Liver (tissue), 9 donors: ENCODE results near the gene GM2A. TPM values are rescaled to one million over a fixed set of nuclear protein-coding genes. Genes with fewer than 3 reads are reported as not detected.

Experiments used
- DNase-seq: peaks from one replicate; pipeline ENCODE4 v3.0.0-alpha.2; 2017; ENCODE audit warnings: low spot score
- H3K27ac ChIP-seq, 2 donors: one replicate each; pipeline ENCODE4 v1.7.0; 2013; ENCODE audit warnings: inconsistent platforms in 2 of 2, low read length in 2 of 2, control low read depth in 1 of 2, low read depth in 1 of 2, mild to moderate bottlenecking in 1 of 2
- H3K27me3 ChIP-seq, 4 donors: one replicate each; pipeline versions ENCODE4 v1.6.1 to v1.7.0; 2013; ENCODE audit warnings: low read length in 3 of 4, inconsistent platforms in 1 of 4, mild to moderate bottlenecking in 1 of 4, moderate library complexity in 1 of 4; ENCODE audit not compliant: control insufficient read depth in 4 of 4, insufficient read depth in 4 of 4
- H3K36me3 ChIP-seq, 4 donors: one replicate each; pipeline versions ENCODE4 v1.6.1 to v1.7.0; 2013; ENCODE audit warnings: low read length in 3 of 4, mild to moderate bottlenecking in 3 of 4, low read depth in 1 of 4, moderate library complexity in 1 of 4; ENCODE audit not compliant: control insufficient read depth in 4 of 4, insufficient read depth in 3 of 4
- H3K4me1 ChIP-seq, 4 donors: one replicate each; pipeline versions ENCODE4 v1.6.1 to v1.7.0; 2013; ENCODE audit warnings: low read length in 3 of 4, mild to moderate bottlenecking in 3 of 4, moderate library complexity in 1 of 4; ENCODE audit not compliant: control insufficient read depth in 4 of 4, insufficient read depth in 4 of 4
- H3K4me3 ChIP-seq, 3 donors: one replicate each; pipeline versions ENCODE4 v1.6.1 to v1.7.0; 2013; ENCODE audit warnings: low read length in 3 of 3, control low read depth in 1 of 3, low read depth in 1 of 3, mild to moderate bottlenecking in 1 of 3
- H3K9ac ChIP-seq, 2 donors: one replicate each; pipeline ENCODE4 v1.7.0; 2013; ENCODE audit warnings: low read length in 2 of 2, mild to moderate bottlenecking in 2 of 2, moderate library complexity in 2 of 2, control low read depth in 1 of 2, low read depth in 1 of 2
- H3K9me3 ChIP-seq, 4 donors: one replicate each; pipeline versions ENCODE4 v1.6.1 to v1.7.0; 2013; ENCODE audit warnings: low read length in 3 of 4; ENCODE audit not compliant: control insufficient read depth in 4 of 4
- EGR1 ChIP-seq, 2 donors: IDR thresholded peaks; 2 replicates each; pipeline ENCODE4 v1.6.1; 2016 to 2018; ENCODE audit warnings: antibody characterized with exemption in 2 of 2, low read depth in 2 of 2
- FOXA1 ChIP-seq: IDR thresholded peaks from 2 replicates; pipeline ENCODE4 v1.6.1; 2016; ENCODE audit warnings: antibody characterized with exemption
- FOXA2 ChIP-seq: IDR thresholded peaks from 2 replicates; pipeline ENCODE4 v1.6.1; 2016; ENCODE audit warnings: antibody characterized with exemption
- GABPA ChIP-seq, 2 donors: IDR thresholded peaks in 1 of 2; conservative IDR thresholded peaks in 1 of 2; 2 replicates each; pipeline ENCODE4 v1.6.1; 2016; ENCODE audit warnings: antibody characterized with exemption in 2 of 2, mild to moderate bottlenecking in 1 of 2, moderate library complexity in 1 of 2
- HNF4A ChIP-seq, 2 donors: conservative IDR thresholded peaks; 2 replicates each; pipeline ENCODE4 v1.6.1; 2016; ENCODE audit warnings: antibody characterized with exemption in 2 of 2, mild to moderate bottlenecking in 2 of 2
- HNF4G ChIP-seq: IDR thresholded peaks from 2 replicates; pipeline ENCODE4 v1.6.1; 2016; ENCODE audit warnings: antibody characterized with exemption
- JUND ChIP-seq, 2 donors: IDR thresholded peaks; 2 replicates each; pipeline ENCODE4 v1.6.1; 2016; ENCODE audit warnings: antibody characterized with exemption in 2 of 2
- MAX ChIP-seq: IDR thresholded peaks from 2 replicates; pipeline ENCODE4 v1.6.1; 2016; ENCODE audit warnings: antibody characterized with exemption
- NR2F2 ChIP-seq: IDR thresholded peaks from 2 replicates; pipeline ENCODE4 v1.6.1; 2016; ENCODE audit warnings: antibody characterized with exemption
- RAD21 ChIP-seq, 2 donors: IDR thresholded peaks; 2 replicates each; pipeline ENCODE4 v1.6.1; 2016; ENCODE audit warnings: antibody characterized with exemption in 2 of 2, mild to moderate bottlenecking in 2 of 2
- RXRA ChIP-seq, 2 donors: IDR thresholded peaks; 2 replicates each; pipeline ENCODE4 v1.6.1; 2017 to 2018; ENCODE audit warnings: antibody characterized with exemption in 2 of 2, mild to moderate bottlenecking in 1 of 2
- SP1 ChIP-seq: IDR thresholded peaks from 2 replicates; pipeline ENCODE4 v1.6.1; 2018; ENCODE audit warnings: antibody characterized with exemption, mild to moderate bottlenecking
- TAF1 ChIP-seq: conservative IDR thresholded peaks from 2 replicates; pipeline ENCODE4 v1.6.1; 2016; ENCODE audit warnings: antibody characterized with exemption, mild to moderate bottlenecking
- YY1 ChIP-seq: IDR thresholded peaks from 2 replicates; pipeline ENCODE4 v1.6.1; 2016; ENCODE audit warnings: antibody characterized with exemption, mild to moderate bottlenecking
- WGBS: extraction: QIAGEN DNeasy Blood & Tissue Kit; methylation state at CpG from one replicate; pipeline ENCODE4 v1.1.7; 2013; 5-methylcytosine and 5-hydroxymethylcytosine counted together
- polyA plus RNA-seq, 2 donors: library from polyadenylated mRNA; stranded (reverse) in 1 of 2; unstranded in 1 of 2; fragments of 200-250 nt in 1 of 2; fragments of >200 nt in 1 of 2; fragmentation: Nextera tagmentation in 1 of 2; extraction: Ambion mirVana in 1 of 2; gene quantifications; one replicate each; pipeline versions ENCODE4 v1.2.1 to v1.2.3, GENCODE V29; 2013 to 2015
- total RNA-seq, 2 donors: library from RNA; depleted of rRNA; stranded (reverse); fragments of >200 nt; gene quantifications; one replicate each; pipeline ENCODE4 v1.2.3, GENCODE V29; 2014
- TF ChIP-seq, protein P1 (sequence below): IDR thresholded peaks from 2 replicates; pipeline ENCODE4 v1.6.1; 2016; ENCODE audit warnings: antibody characterized with exemption
- TF ChIP-seq, protein P2 (sequence below): IDR thresholded peaks from 2 replicates; pipeline ENCODE4 v1.6.1; 2016; ENCODE audit warnings: antibody characterized with exemption, mild to moderate bottlenecking
- TF ChIP-seq, protein P3 (sequence below): fragments of 150-350 bp; IDR thresholded peaks from 2 replicates; pipeline ENCODE4 v1.5.1; 2017; ENCODE audit warnings: improper control_type of control experiment, low read depth, low read length; ENCODE audit not compliant: missing input control
- TF ChIP-seq, protein P4 (sequence below): IDR thresholded peaks from 2 replicates; pipeline ENCODE4 v1.6.1; 2016; ENCODE audit warnings: antibody characterized with exemption
- donor health status: healthy.
- donor health status: healthy.
- donor health status: healthy.
- donor health status: healthy.
- donor health status: healthy.

Gene GM2A
- total and polyA plus RNA-seq, 4 donors: 4.1 to 14.5 (median 10.6) TPM

GRCh38 chr5:151278845-151279244 lies 25.9 kb downstream of the GM2A start:
- no peaks in the 10 kb centered on the region for H3K27me3 ChIP-seq
- H3K9me3 ChIP-seq: no peaks in the 10 kb centered on the region
- no peak for TF ChIP-seq RAD21 (IDR thresholded peaks at IDR 0.05)
- no peak for TF ChIP-seq FOXA2
- TF ChIP-seq GABPA (IDR thresholded peaks at IDR 0.05 in 1 of 2, conservative IDR thresholded peaks at IDR 0.05 in 1 of 2): no peak
- TF ChIP-seq, protein P1, sequence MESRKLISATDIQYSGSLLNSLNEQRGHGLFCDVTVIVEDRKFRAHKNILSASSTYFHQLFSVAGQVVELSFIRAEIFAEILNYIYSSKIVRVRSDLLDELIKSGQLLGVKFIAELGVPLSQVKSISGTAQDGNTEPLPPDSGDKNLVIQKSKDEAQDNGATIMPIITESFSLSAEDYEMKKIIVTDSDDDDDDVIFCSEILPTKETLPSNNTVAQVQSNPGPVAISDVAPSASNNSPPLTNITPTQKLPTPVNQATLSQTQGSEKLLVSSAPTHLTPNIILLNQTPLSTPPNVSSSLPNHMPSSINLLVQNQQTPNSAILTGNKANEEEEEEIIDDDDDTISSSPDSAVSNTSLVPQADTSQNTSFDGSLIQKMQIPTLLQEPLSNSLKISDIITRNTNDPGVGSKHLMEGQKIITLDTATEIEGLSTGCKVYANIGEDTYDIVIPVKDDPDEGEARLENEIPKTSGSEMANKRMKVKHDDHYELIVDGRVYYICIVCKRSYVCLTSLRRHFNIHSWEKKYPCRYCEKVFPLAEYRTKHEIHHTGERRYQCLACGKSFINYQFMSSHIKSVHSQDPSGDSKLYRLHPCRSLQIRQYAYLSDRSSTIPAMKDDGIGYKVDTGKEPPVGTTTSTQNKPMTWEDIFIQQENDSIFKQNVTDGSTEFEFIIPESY: no peak
- TF ChIP-seq NR2F2: no peak
- TF ChIP-seq MAX: no peak
- TF ChIP-seq, protein P2, sequence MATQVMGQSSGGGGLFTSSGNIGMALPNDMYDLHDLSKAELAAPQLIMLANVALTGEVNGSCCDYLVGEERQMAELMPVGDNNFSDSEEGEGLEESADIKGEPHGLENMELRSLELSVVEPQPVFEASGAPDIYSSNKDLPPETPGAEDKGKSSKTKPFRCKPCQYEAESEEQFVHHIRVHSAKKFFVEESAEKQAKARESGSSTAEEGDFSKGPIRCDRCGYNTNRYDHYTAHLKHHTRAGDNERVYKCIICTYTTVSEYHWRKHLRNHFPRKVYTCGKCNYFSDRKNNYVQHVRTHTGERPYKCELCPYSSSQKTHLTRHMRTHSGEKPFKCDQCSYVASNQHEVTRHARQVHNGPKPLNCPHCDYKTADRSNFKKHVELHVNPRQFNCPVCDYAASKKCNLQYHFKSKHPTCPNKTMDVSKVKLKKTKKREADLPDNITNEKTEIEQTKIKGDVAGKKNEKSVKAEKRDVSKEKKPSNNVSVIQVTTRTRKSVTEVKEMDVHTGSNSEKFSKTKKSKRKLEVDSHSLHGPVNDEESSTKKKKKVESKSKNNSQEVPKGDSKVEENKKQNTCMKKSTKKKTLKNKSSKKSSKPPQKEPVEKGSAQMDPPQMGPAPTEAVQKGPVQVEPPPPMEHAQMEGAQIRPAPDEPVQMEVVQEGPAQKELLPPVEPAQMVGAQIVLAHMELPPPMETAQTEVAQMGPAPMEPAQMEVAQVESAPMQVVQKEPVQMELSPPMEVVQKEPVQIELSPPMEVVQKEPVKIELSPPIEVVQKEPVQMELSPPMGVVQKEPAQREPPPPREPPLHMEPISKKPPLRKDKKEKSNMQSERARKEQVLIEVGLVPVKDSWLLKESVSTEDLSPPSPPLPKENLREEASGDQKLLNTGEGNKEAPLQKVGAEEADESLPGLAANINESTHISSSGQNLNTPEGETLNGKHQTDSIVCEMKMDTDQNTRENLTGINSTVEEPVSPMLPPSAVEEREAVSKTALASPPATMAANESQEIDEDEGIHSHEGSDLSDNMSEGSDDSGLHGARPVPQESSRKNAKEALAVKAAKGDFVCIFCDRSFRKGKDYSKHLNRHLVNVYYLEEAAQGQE: no peak
- no peak for TF ChIP-seq JUND (IDR thresholded peaks at IDR 0.05)
- no peak for TF ChIP-seq SP1
- no peak for TF ChIP-seq HNF4A (conservative IDR thresholded peaks at IDR 0.05)
- TF ChIP-seq HNF4G: no peak
- no peak for TF ChIP-seq TAF1
- TF ChIP-seq, protein P3, sequence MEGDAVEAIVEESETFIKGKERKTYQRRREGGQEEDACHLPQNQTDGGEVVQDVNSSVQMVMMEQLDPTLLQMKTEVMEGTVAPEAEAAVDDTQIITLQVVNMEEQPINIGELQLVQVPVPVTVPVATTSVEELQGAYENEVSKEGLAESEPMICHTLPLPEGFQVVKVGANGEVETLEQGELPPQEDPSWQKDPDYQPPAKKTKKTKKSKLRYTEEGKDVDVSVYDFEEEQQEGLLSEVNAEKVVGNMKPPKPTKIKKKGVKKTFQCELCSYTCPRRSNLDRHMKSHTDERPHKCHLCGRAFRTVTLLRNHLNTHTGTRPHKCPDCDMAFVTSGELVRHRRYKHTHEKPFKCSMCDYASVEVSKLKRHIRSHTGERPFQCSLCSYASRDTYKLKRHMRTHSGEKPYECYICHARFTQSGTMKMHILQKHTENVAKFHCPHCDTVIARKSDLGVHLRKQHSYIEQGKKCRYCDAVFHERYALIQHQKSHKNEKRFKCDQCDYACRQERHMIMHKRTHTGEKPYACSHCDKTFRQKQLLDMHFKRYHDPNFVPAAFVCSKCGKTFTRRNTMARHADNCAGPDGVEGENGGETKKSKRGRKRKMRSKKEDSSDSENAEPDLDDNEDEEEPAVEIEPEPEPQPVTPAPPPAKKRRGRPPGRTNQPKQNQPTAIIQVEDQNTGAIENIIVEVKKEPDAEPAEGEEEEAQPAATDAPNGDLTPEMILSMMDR: no peak
- no peak for TF ChIP-seq RXRA (IDR thresholded peaks at IDR 0.05)
- TF ChIP-seq FOXA1: no peak
- TF ChIP-seq, protein P4, sequence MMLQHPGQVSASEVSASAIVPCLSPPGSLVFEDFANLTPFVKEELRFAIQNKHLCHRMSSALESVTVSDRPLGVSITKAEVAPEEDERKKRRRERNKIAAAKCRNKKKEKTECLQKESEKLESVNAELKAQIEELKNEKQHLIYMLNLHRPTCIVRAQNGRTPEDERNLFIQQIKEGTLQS: no peak
- TF ChIP-seq YY1: no peak
- no peak for TF ChIP-seq EGR1 (IDR thresholded peaks at IDR 0.05; ENCODE audit: low read depth in 2 of 2)
- no peaks in the 10 kb centered on the region for H3K4me1 ChIP-seq
- no peak overlapping the region for H3K27ac ChIP-seq
- DNase-seq: no peak
- no peaks in the 10 kb centered on the region for H3K36me3 ChIP-seq
- H3K9ac ChIP-seq: no peak overlapping the region
- no peak overlapping the region for H3K4me3 ChIP-seq
- WGBS: 84% methylated on average over 5 of the region's 5 CpGs
